CD4-positive, alpha-beta T cell treated with Interleukin-10 for 1 hour (primary cell): ENCODE results near the gene CSH1.
"Not testable (repeated sequence)": the region's sequence is repeated elsewhere in the genome, so short reads cannot be mapped to it uniquely, and the experiment has no call there.

Source experiments
- DNase-seq: peaks from one replicate; pipeline ENCODE4 v3.0.0-alpha.2; 2020

The CSH1 gene

DNA sequence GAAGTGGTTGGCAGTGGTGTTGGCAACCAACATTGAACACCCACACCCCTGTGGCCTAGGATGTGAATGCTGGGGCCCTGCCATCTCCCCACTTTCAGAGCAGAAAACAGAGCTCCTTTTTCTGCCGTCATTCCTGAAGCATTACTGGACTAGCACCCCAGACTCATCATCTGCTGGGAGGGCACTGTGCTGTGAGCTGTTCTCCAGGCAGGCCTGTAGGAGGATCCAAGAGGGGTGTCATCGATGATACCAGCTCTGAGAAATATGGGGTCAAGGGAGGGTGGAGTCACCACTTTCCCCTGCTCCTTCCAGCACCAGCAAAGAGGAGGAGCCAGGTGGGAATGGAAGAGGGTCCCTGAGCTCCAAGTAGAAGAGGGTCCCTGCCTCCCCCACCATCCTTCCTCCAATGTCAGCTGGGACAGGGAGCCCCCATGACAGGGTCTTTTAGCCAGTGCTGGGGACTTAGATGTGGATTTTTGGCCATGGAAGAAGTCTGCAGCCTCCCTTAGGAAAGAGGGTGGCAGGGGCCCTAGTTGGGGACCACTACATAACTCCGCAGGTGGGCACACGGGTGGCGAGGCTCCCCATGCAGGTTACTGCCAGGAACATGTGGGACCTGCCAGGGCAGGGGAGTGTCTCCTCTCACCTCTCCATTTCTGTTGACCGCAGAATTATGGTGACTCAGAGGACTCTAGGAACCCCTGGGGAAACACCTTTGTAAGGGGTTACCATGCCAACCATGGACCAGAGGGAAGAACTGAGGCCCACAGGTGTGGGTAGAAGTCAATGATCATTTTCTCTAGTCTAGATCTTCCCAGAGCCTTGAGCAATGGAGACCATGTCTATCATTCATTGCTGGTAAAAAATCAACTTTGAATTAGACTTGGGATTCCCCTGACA, 2.8 kb upstream of the CSH1 start:
- DNase-seq = peak; percentile 37

DNA sequence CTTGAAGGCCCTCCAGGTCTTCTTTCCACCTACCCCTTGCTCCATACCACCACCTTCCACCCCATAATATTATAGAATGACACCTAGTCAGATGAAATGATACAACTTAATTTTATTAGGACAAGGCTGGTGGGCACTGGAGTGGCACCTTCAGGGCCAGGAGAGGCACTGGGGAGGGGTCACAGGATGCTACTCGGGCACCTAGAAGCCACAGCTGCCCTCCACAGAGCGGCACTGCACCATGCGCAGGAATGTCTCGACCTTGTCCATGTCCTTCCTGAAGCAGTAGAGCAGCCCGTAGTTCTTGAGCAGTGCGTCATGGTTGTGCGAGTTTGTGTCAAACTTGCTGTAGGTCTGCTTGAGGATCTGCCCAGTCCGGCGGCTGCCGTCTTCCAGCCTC, 1.6 kb downstream of the CSH1 start:
- not testable (repeated sequence) for DNase-seq

DNA sequence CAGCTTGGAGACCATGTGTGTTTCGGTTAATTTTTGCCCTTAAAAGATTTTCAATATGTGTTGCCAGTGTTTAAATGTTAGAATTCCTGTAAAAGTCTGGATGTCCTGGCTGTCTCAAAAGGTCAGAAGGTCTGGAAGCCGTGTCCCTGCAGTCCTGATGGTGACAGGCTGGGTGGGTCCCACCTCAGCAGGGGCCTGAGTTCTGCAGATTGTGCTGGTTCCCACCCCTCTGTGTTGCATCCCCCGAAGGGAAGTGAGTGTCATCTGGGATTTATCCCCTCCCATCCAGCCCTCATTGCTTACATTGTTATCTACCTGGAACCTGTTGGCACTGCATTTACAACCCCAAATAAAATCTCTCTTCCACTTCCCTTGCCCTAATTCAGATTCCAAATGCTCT, 2.4 kb downstream of the CSH1 start:
- not testable (repeated sequence) for DNase-seq

DNA sequence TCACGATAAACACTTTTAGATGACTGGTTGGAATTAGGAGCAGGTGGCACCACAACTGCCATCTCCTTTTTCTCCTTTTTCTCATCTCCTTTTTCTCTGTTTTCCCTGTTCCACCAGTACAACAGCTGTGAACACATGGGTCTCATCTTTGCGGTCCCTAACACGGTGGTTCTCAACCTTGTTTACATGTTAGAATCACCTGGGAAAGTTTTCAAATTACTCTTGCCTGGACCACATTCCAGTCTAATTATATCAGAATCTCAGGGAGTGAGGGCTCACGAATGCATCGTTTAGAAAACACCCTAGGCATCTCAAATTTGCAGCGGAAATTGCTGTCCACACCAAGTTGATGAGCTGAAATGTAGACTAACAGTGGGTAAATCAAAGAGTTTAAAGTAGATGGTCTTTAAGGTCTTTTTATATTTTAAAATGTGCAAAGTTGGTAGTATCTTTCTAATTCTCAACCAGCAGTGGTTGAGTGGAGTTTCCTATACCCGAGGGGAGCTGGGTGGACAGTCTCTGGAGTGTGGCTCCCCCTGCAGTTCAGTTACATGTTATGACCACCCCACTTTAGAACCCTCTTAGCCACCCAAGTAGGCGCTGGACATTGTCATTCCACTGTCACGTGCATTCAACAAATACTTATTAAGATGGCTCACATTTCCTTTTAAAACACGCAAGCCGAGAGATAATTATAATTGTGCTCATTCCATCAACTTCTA, 3.9 kb downstream of the CSH1 start:
- DNase-seq = not testable (repeated sequence)

DNA sequence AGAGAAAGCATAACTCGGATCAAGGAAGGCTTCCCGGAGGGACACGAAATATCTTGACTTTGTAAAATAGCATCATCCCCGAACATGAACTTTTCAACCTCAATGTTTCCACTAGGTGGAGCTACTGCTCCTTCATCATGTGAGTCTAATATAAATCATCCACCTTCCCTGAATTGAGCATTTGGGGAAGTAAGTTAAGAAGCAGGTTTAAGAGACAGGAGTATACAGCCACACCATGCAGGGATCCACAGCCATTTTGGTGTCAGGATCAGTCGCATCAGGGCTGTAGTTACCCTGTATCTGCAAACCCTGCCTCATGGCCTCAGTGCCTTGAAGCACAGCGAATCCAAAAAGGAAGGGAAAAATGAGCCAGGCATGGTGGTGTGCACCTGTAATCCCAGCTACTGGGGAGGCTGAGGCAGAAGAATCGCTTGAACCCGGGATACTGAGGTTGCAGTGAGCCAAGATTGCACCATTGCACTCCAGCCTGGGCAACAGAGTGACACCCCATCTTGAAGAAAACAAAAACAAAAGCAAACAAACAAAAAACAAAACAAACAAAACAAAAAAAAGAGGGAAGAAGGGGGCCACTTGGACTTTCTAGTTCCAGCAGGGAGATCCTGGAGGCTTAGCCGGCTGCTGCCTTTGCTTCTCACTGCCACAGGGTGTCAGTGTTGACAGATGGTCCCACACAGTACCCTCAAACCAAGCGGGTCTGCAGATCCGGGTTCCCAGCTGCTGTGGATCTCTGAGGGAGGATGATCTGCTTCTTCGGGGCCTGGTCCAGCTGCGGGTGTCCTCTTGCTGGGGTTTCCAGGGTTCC, 7.1 kb downstream of the CSH1 start:
- DNase-seq = peak; percentile 41

DNA sequence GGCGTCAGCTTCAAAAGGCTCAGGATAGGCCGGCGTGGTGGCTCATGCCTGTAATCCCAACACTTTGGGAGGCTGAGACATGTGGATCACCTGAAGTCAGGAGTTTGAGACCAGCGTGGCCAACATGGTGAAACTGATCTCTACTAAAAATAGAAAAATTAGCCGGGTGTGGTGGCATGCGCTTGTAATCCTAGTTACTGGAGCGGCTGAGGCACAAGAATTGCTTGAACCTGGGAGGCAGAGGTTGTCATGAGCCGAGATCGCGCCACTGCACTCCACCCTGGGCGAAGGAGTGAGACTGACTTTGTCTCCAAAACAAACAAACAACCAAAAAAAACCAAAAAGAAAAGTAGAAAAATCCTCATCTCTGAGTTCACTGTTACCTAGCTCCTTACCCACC, 11.3 kb downstream of the CSH1 start:
- DNase-seq = not testable (repeated sequence)

DNA sequence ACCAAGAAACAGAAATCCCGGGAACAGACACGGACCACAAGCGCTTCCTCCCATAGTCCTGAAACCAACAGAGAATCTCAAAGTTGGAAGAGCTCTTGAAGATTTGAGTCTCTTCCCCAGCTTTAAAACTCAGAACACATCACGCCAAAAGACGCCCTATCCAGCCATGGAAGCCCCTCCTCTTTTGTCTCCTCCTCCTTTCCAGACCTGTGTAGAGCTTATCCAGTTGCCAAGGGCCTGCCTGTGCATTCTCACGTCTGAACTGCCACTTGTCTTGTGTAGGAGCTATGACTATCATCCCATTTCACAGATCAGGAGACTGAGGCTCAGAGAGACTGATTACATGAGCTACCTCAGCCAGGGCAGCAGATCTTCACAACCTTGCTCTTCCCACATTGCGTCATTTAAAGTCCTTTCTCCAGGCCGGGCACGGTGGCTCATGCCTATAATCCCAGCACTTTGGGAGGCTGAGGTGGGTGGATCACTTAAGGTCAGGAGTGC, 13.7 kb downstream of the CSH1 start:
- DNase-seq = not testable (repeated sequence)

DNA sequence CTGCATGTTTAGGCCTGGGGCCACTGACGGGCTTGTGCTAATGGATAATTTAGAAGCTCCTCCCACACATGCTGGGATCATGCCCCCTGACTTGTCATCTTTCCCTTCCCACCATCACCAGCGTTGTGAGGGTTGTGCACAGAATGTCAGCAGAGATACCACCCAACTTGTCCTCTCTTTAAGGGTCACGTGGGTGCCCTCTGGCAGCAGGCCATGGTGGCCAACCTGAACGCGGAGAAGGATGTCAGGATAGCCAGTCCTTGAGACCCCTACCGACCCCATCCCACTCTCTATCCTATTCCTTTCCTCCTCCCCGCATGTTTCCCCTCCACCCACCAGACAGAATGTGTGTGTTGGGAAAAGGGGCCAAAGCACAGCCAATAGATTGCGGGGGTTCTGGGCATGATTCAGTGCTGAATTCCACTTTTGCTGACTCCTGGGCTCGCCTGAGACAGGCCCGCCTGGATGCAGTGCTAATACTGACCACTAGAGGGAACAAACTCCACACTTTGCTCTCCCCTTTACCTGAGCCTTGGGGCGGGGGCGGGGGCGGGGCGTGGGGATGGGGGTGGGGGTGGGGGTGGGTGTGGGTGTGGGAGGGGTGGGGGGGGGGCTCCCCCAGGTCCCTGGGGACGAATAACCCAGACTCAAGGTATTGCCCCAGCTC, 14.3 kb downstream of the CSH1 start, which contains the start of gene GH2:
Gene GH2 (minus strand): TSS at position 10 of the 667 bp plus-strand sequence. CDS start 143 bp downstream, outside the sequence.
- DNase-seq = peak; percentile 74

DNA sequence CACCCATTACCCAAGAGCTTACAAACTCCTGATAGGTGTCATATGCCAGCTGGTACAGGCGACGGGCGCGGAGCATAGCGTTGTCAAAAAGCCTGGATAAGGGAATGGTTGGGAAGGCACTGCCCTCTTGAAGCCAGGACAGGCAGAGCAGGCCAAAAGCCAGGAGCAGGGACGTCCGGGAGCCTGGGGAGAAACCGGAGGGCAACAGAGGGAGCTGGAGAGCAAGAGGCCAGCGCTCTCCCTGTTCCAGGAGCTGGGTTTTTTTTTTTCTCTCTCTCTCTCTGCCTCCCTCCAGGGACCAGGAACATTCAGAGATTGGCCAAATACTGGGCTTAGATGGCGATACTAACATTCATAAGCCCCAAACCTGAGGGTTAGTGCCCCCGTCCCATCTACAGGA, 15.0 kb downstream of the CSH1 start:
- not testable (repeated sequence) for DNase-seq

DNA sequence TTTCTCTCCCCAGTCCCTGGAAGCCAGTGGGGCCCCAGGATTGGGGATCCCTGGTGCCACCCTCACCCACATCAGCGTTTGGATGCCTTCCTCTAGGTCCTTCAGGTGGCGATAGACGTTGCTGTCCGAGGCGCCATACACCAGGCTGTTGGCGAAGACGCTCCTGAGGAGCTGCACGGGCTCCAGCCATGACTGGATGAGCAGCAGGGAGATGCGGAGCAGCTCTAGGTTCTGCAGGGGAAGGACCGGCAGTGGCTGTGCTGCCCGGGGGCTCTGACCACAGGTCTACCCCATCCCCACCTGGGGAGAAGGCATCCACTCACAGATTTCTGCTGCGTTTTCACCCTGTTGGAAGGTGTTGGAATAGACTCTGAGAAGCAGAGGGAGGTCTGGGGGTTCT, 15.7 kb downstream of the CSH1 start:
- no peak for DNase-seq

DNA sequence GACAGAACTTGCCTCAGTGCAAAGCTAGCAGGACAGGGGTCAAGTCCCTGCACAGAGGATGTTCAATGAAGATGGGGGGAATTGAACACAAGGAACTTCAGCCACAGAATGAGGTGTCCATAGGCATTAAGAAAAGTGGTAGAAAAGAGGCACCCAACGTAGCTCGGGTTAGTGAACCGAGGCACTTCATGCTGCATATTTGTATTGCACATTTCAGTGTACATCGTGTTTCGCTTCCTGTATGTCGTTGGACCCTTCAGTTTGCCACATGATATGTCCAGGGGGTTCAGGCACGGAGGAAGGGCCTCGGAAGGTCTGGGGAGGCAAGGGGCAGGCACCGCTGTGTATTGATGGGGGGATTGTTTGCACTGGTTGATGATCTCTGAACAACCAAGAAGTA, 18.0 kb downstream of the CSH1 start:
- not testable (repeated sequence) for DNase-seq

DNA sequence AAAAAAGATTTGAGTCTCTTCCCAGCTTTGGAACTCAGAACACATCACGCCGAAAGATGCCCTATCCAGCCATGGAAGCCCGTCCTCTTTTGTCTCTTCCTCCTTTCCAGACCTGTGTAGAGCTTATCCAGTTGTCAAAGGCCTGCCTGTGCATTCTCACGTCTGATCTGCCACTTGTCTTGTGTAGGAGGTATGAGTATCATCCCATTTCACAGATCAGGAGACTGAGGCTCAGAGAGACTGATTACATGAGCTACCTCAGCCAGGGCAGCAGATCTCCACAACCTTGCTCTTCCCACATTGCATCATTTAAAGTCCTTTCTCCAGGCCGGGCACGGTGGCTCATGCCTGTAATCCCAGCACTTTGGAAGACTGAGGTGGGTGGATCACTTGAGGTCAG, 21.7 kb downstream of the CSH1 start:
- DNase-seq = not testable (repeated sequence)

DNA sequence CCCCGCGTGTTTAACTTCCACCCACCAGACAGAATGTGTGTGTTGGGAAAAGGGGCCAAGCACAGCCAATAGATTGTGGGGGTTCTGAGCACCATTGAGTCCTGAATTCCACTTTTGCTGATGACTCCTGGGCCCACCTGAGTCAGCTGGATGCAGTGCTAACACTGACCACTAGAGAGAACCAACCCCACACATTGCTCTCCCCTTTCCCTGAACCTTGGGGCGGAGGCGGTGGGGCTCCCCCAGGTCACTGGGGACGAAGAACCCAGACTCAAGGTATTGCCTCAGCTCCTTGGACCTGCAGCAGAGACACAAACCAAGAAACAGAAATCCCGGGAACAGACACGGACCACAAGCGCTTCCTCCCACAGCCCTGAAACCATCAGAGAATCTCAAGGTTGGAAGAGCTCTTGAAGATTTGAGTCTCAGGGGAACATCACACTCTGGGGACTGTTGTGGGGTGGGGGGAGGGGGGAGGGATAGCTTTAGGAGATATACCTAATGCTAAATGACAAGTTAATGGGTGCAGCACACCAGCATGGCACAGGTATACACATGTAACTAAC, 22.2 kb downstream of the CSH1 start:
- not testable (repeated sequence) for DNase-seq

DNA sequence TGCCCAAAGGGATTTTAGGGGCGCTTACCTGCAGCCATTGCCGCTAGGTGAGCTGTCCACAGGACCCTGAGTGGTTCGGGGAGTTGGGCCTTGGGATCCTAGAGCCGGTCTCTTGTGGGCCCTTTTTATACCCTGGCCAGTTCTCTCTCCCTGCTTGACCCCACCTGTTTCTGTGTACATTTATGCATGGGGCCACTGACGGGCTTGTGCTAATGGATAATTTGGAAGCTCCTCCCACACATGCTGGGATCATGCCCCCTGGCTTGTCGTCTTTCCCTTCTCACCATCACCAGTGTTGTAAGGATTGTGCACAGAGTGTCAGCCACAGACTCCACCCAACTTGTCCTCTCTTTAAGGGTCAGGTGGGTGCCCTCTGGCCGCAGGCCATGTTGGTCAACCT, 22.8 kb downstream of the CSH1 start, which contains the start of gene CSH2:
Gene CSH2 (minus strand): TSS at position 101 of the 400 bp plus-strand sequence. CDS start 63 bp downstream, at position 38.
- DNase-seq = not testable (repeated sequence)

DNA sequence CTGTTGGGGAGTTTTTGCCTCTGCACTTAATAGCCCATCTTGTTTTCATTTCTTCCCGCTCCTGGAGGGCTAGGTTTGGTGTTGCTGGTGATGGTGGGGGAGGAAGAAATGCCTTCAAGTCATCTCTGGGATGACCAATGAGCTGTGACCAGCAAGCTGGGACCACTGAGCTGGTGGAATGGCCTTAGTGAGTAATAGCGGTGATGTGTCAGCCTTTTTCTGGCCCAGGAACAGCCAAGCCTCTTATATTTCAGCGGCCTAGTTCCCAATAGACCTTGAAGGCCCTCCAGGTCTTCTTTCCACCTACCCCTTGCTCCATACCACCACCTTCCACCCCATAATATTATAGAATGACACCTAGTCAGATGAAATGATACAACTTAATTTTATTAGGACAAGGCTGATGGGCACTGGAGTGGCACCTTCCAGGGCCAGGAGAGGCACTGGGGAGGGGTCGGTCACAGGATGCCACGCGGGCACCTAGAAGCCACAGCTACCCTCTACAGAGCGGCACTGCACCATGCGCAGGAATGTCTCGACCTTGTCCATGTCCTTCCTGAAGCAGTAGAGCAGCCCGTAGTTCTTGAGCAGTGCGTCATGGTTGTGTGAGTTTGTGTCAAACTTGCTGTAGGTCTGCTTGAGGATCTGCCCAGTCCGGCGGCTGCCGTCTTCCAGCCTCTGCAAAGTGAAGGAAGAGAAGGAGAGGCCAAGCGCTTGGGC, 24.6 kb downstream of the CSH1 start:
- DNase-seq = not testable (repeated sequence)

DNA sequence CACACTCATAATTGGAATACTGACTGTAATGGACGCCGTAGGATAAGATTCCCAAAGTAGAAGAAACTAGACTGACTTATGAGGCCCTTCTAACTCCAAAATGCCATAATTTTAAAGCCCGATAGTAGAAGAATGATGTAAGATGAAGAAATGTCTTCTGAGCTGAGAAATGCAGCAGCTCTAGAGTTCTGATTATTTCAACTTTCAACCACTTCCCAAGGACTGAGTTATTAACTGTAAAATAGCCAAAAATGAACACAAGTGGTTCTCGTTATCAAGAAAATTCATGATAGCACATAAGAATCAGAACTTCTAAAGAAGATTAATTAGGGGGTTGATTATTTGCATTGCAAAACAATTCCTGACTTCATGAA, 26.1 kb downstream of the CSH1 start:
- not testable (repeated sequence) for DNase-seq

DNA sequence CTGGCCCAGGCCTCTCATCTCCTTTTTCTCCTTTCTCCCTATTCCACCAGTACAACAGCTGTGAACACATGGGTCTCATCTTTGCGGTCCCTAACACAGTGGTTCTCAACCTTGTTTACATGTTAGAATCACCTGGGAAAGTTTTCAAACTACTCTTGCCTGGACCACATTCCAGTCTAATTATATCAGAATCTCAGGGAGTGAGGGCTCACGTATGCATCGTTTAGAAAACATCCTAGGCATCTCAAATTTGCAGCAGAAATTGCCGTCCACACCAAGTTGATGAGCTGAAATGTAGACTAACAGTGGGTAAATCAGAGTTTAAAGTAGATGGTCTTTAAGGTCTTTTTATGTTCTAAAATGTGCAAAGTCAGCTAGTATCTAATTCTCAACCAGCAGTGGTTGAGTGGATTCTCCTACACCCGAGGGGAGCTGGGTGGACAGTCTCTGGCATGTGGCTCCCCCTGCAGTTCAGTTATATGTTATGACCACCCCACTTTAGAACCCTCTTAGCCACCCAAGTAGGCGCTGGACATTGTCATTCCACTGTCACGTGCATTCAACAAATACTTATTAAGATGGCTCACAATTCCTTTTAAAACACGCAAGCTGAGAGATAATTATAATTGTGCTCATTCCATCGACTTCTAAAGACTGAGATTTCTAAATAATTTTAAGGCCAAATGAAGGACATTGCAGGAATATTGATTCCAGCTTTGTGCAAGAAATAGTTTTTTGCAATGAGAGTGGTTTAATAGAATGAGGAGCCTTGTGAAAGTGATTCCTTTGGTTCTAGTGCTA, 26.7 kb downstream of the CSH1 start:
- DNase-seq = not testable (repeated sequence)

DNA sequence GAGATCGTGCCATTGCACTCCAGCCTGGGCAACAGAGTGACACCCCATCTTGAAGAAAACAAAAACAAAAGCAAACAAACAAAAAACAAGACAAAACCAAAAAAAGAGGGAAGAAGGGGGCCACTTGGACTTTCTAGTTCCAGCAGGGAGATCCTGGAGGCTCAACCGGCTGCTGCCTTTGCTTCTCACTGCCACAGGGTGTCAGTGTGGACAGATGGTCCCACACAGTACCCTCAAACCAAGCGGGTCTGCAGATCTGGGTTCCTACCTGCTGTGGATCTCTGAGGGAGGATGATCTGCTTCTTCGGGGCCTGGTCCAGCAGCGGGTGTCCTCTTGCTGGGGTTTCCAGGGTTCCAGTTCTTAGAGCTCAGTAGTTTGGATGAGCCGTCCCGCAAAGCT, 29.7 kb downstream of the CSH1 start:
- not testable (repeated sequence) for DNase-seq

DNA sequence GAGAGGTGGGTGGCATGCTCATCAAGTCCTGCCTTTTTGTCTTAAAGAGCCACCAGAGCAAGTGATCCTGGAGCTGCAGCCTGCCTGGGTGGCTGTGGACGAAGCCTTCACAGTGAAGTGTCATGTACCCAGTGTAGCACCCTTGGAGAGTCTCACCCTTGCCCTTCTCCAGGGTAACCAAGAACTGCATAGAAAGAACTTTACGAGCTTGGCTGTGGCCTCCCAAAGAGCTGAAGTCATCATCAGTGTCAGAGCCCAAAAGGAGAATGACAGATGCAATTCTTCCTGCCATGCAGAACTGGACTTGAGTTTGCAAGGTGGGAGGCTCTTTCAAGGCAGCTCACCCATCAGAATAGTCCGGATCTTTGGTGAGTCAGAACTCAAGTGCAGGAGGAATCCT, 37.1 kb downstream of the CSH1 start:
- no peak for DNase-seq

DNA sequence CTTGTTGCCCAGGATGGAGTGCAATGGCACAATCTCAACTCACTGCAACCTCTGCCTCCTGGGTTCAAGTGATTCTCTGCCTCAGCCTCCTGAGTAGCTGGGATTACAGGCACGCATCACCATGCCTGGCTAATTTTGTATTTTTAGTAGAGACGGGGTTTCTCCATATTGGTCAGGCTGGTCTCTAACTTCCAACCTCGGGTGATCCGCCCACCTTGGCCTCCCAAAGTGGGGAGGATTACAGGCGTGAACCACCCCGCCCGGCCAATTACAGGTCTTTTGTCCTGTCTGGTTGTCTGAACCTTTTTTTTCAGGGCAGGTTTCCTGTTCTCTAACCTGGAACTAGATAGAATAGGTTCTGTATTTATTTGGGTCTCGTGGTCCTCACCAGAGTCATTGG, 39.9 kb downstream of the CSH1 start:
- not testable (repeated sequence) for DNase-seq
